Ecto neural progenitor cell (in vitro differentiated cells): ENCODE measurements around the gene HIRA.

Experiments used
- DNase-seq: peaks from one replicate; pipeline ENCODE4 v3.0.0-alpha.2; 2018; ENCODE audit warnings: low spot score

Gene HIRA

DNA sequence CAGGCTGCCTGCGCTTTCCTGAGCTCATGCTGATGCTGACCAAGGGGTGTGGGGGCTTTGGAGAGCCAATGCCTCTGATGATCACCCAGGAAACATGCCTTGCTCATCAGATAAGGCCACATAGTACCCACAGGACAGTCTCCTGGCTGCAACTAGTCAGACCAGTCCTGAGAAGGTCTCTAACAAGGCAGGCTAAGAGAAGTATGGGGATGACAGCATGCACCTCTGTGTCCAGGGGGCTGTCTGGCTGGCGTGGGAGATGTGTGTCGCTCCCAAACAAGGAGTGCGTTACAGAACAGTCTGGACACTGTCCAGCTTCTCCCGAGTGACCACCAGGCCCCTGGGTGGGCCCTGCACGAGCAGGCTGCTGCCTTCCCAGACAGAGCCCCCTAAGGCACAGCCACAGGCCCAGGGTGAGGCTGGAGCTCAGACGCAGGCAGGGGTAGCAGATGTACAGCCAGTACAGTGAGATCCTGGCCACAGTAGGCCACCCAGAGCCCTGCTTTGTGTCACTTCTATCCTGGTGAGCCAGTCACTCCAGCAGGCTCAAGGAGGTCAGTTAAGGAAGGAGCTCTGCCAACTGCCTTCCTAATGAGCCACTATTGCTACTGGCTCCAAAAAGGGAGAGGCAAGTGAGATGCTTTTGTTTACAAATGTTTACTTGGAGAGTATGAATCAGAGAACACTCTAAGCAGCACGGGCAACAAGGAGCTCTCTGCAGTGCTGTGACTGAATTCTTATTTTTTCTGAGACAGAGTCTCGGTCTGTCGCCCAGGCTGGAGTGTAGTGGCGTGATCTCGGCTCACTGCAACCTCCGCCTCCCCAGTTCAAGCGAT, 74.0 kb downstream of the HIRA start:
- DNase-seq = no peak

DNA sequence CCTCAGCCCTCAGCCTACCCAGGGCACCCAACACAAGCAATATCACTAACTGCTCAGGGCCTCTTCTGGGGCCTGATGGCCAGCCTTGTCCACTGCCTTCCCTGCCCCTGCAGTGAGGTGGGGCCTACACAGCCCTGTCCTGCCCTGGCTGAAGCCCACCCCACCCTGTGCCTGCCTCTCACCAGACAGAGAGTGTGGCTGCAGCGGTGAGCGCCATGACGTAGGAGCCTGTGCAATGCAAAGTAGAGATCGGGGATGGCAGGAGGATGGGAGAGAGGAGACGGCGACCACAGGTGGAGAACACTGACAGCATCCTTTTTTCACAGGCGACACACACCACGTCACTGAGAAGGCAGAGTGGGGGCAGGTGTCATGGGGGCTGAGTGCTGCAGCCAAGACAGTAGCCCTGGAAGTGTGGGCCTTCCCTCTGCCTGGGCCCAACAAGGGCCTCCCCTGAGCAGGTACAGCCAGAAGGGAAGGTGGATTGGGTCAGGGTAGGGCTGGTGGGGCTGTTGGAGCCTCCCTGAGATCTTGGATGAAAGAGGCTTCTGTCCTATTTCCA, 74.7 kb downstream of the HIRA start:
- DNase-seq = no peak

DNA sequence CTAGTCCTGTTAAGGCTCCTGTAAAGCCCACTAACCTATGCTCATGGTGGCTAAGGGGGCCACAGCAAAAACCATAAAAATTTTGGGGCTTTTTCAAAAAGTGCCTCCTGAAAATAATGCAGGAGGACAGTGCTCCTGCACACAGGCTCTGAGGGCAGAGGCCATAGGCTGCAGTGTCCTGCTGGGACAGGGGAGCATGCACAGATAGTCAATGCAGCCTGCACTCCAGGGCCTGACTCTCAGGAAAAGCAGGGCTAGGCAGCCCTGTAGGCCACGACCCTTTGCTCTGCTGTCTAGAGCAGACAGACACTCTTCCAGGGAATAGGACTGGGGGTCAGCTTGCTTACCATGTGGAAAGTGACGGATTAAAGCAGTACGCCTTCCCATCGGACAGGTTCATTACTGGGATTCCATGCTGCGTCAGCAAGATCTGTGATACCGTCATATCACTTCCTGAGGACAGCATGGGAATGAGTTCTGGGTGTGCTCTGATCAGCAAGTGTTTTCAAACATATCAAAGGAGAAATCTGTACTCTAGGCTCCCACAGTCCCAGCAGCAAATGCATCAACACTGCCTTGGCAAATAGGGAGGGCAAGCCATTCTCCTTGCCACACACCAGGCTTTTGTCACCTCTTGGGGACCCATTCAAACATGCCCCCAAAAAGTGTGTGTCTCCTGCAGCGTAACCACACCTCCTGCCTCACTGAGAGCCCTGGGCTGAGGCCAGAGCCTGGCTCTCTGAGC, 75.9 kb downstream of the HIRA start:
- DNase-seq = no peak

DNA sequence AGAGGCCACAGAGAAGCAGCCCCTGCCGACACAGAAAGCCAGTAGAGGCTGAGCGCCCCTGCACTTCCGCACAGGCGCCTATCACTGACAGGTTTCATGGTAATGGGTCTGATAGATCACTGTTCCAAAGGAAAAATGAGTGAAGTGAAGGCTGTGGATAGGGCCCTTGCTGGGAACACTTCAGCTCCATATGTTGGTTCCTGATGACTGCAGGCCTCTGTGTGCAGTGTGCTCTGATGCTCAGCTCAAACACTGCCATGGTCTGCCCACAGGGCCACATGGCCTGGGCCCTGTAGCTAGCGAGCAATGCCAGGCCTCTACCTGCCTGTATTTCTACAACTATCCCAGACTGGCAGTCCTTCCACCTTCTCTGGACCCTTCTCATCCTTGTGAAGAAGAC, 77.3 kb downstream of the HIRA start:
- no peak for DNase-seq

DNA sequence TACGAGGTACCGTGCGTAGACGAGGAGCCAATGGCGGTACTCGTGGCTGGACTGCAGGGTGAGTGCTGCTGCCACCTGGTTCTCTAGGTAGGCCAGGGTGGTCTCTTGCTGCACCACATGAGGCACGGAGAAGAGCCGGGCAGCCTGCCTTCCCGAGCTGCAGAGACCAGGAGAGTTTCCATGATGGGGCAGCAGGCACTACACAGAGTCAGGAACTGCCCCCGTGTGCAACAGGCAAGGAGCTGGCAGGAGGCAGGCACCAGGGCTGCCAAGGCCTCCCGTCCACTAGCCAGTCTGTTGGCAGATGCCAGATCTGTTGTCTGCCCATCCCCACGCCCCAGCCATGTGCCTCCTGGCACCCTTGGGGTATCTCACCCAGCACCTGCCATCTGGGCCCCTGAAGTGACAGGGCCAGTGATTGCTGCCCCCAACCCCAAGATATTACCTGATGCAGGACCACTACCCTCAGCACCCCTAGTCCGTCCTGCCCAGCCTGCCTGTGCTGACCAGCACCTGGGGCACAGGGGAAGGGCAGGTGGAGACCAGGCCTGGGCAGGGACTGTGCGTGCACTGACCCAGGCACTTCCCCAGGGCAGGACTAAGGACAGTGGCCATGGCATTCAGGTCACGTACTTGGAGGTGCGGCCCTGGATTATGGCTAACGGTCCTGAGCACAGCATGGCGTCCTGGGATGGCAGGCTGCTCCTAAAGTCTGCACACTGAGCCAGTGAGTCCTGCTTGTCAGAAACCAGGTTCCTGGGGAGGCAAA, 78.0 kb downstream of the HIRA start:
- DNase-seq = no peak

DNA sequence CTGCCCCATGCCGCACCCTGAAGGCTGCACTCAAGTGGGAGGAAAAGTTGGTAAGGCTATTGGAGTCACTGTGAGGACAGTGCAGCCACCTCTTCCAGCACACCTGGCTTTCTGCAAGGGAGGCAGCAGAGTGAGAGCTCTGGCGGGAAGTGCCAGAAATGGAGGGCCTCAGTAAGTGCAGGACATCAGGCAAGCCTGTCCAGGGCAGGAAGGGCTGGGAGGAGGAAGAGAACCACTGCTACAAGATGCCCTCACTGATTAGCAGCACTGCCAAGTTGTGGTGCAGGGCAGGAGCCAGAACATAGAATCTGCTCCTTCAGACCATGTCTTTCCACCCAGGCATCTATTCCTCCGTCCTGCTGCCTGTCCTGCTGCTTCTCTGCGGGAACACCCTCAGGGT, 78.8 kb downstream of the HIRA start:
- DNase-seq = no peak

DNA sequence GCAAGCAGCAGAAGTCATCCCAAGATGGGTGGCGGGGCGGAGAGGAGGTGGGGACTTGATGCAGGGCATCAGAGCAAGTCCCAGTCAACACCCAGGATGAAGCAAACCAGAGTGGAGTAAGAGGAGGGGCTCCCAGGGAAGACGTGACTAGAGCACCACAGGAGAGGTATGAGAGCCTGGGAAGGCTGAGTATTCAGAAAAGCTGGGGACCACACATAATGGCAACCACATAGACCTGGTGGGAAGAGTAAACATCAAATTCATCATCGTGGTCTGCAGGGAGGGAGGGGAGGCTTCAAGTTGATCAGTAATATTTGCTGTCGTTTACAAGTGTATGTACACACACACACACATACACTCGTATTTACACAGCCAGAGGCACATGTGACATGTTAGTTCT, 79.3 kb downstream of the HIRA start:
- no peak for DNase-seq

DNA sequence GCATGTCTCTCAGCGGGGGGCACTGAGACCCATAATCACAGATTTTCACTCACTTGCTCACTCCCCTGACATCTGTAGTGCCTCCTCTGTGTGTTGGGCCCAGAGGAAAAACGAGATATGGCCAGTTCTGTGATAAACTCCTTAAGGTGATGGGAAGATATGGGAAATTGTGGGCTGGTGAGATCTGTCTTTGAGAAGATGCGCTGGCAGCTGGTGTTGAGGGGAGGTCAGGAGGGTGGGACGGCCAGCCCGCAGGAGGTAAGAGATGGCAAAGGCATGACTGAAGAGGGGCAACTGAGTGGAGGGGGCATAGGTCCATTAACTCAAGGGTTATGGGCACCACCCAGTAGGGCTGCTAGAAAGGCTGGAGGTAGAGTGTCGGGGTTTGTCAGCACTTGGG, 79.9 kb downstream of the HIRA start:
- DNase-seq = no peak

DNA sequence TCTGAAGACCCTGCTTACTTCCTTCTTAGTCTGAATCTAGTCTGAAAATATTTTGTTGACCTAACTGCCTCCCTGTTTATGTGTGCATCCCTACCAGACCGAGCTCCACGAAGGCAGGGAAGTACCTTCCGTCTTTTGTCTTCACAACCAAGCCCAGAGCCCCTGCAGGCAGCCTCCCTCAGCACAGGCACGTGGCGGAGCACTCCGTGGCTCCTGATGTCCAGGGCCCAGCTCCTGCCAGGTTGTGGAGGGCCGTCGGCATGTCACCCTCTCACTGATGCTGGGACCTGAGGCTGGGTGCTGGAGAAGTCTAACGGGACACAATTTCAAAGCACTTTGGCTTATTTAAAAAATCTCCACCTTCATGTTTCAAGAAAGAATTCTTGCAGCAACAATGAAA, 80.6 kb downstream of the HIRA start:
- DNase-seq = no peak

DNA sequence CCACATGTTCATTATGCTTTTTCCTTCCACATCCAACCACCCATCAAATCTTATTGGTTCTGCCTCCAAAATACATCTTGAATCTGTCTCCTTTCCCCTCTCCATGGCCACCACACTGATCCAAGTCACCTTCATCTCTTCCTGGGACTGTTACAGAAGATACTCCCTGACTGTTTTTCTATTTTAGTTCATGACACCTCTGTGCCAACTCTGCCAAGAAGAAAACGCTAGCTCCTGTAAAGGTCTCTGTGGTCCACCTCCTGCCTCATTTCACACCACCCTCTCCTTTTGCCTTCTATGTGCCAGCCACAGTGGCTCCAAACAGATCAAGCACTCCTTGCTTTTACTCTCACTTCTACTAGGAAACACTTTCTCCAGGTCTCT, 81.1 kb downstream of the HIRA start:
- no peak for DNase-seq

DNA sequence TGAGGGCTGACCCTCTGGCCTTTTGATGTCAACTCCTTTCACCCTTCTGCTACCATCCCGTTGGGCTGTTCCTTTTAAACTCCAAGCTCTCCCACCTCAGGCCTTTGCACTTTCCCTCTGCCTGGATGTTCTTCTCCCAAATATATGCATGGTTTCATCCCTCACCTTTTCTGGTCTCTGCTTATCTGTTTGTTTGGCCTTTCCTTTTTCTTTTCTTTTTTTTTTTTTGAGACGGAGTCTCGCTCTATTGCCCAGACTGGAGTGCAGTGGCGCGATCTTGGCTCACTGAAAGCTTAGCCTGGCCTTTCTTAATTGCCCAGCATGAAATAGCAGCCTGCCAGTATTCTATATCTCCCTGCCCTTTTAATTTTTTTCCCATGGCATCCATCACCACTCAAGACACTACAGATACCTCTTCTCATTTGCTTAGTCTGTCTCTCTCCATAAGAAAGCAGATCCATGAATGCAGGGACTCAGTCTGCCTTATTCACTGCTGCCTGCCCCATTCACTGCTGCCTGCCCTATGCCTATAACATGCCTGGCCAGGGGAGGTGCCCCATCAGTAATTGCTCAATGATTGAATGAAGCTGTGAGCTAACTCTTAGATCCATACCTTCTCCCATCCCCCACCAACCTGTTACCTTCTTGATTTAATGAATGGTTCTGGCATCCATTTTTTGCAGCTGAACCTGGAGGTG, 81.6 kb downstream of the HIRA start:
- no peak for DNase-seq

DNA sequence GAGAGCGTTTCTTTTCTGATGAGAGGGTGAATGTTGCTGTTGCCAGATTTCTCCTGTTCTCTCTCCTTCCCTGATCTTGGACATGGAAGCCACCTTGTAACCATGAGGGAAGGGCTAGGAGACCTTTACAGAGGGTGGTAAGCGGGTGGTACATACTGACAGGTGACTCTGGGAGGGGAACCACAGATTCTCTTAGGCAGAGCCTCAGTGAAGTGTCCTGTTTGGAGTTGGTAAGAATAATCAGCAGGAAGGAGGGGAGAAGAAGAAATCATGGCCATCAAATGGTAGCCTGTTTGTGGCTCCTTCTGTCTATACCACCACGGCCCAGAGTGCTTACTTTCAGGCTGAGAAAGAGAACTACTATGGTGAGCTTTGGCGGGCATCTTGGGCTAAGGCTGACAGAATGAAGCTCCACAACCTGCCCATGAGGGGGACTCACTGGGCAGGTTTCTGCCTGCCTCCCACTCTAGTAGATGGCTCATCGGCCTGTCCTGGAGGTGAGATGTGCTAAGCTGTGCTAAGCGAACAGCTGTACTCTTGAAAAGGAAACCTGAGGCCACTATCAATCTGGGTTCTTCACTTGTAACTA, 84.8 kb downstream of the HIRA start:
- DNase-seq = no peak

DNA sequence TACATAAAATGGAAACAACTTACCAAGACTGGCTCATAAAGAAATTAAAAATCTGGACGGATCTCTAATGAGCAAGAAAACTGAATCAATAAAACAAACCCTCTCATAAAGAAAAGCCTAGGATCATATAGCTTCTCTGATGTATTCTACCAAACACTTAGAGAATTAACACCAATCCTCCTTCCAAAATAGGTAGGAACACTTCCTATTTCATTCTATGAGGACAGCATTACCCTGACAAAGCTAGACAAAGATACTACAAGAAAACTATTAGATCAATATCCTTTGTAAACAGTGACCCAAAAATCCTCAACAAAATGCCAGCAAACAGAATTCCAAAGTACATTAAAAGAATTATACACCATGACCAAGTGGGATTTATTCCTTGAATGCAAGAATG, 87.1 kb downstream of the HIRA start:
- DNase-seq = no peak

DNA sequence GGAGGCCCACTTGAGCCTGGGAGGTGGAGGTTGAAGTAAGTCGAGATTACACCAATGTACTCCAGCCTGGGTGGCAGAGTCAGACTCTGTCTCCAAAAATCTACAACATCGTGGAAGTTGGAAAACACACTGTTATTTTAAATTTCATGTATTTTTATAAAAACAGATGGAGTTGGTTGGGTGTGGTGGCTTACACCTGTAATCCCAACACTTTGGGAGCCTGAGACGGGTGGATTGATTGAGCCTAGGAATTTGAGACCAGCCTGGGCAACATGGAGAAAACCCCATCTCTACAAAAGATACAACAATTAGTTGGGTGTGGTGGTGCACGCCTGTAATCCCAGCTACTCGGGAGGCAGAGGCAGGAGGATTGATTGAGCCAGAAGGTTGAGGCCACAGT, 88.1 kb downstream of the HIRA start:
- no peak for DNase-seq

DNA sequence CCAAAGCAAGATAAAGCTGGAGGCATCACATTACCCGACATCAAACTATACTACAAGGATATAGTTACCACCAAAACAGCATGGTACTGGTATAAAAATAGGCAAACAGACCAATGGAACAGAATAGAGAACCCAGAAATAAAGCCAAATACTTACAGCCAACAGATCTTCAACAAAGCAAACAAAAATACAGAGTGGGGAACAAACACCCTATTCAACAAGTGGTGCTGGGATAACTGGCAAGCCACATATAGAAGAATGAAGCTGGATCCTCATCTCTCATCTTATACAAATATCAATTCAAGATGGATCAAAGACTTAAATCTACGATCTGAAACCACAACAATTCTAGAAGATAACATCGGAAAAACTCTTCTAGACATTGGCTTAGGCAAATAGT, 90.0 kb downstream of the HIRA start:
- DNase-seq = no peak

DNA sequence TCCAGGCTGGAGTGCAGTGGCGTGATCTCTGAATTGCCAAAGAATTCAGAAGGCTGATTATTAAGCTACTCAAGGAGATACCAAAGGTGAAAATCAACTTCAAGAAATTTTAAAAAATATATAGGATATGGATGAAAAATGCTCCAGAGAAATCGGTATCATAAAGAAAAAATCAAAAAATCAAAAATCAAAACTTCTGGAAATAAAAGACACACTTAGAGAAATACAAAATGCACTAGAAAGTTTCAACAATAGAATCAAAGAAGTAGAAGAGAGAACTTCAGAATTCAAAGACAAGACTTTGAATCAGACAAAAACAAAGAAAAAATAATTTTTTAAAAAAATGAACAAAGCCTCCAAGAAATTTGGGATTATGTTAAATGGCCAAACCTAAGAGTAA, 94.4 kb downstream of the HIRA start:
- no peak for DNase-seq

DNA sequence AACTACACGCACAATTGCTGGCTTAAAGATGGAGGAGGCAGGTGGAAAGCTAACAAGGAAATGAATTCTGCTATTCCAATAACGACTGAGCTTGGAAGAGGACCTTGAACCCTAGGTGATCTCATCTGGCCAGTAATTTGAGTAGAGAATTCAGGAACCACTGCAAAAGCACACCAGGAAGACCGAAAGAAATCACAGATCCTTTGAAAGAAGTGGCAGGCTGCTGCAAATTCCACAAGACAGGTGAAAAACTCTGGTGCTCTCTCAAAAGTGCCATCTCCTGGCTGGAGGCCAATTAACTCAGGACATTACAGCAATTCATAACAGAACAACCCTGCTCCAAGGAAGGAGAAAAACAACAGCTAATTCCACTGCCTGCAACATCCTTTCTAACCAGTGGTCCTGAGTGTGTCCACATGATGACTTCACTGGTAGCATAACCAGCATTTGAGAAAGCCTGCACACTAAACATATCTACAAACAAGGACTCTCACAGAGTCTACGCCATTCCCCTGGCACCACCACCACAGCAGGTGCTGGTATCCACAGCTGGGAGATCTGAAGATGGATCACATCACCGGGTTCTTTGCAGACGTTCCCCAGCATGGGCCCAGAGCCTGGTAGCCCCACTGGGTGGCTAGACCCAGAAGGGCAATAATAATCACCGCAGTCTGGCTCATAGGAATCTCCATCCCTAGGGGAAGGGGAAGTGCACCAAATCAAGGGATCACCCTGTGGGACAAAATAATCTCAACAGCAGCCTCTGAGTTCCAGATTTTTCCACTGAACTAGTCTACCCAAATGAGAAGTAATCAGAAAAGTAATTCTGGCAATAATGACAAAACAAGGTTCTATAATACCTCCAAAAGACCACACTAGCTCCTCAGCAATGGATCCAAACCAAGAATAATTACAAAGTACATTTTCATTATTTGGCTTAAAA, 95.1 kb downstream of the HIRA start:
- no peak for DNase-seq

DNA sequence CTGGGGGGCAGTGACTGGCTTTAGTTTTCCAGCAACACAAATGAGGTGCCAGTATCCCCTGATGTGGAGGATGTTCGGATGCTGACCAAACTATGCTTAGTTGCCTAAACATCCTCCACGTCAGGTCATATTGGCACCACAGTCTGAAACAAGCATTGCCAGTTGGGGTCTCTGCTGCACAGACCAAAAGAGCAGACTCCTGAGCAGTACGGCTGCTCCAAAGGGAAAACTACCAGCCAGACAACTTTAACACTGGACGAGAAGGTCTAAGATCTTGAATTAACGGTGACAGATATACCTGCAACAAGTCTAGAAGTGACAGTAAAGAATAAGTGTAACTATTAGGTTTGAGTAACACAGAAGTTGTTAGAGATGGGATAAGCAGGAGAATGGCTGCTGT, 99.6 kb downstream of the HIRA start:
- no peak for DNase-seq

DNA sequence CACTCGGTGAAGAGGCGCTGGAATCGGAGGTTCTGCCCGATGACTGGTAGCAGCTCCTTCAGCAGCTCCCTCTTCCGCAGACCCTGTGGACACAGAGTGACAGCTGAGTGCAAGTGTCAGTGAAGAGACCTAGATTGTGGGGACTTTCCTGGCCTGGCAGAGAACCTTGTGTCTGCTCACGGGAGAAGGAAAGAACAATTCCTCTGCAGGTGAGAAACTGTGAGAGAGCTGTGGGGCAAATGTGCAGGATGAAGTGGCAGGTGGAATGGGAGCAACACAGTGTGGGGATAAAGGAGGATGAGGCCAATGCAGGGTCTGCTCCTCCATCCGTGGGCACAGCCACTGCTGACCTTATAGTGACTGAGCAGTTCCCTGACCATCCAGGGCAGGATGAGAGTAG, 100.1 kb downstream of the HIRA start:
- DNase-seq = no peak

DNA sequence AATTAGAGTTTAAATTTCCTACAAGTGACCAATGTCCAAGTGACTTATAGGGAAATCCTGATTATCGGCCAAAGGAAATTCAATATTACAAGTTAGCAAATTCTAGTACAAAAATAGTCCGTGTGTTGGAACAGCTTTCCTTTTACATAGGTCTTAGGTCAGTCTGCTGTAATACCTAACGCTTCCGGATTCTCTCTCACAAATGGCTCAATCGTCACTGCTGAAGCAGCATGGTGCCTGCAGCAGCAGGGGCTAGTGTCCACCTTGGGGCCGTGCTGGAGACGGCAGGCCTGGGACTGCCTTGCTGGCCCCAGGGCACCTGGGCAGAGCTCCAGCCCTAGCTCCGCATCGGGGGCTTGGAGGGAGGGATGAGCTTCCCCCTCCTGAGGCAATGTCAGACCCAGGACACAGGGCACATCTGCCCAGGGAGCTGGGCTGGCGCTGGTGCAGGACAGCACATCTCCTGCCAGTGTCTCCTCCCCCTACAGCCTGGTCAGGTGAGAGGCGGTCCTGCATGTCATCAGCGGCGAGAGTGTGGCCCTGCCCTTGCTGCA, 100.6 kb downstream of the HIRA start:
- DNase-seq = no peak
